ENCODE measurements around the gene UBE2U.

DNA sequence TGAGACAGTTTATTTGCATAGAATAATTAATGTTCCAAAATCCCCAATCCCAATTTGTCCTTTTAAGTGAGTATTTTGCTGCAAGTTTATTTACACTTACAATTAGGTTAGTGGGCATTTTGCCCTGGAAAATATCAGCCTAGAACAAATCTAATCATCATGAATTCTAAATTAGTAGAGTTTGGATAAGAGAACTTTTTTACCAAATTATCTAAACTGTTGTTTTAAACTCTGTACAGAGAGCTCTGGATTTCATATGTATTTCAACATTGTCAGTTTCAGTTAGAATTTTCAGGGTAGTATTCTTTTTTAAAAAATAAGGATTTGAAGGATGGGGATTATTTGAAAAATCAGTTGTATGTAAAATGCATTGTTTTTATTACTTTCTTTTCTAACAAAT is 27.8 kb upstream of the UBE2U start:
- TF ChIP-seq EP300 (IDR thresholded peaks at IDR 0.05) (no peak), POLR2AphosphoS5 (IDR thresholded peaks at IDR 0.05) (no peak), POLR2A (IDR thresholded peaks at IDR 0.05) (no peak)
- TF ChIP-seq, protein P1, sequence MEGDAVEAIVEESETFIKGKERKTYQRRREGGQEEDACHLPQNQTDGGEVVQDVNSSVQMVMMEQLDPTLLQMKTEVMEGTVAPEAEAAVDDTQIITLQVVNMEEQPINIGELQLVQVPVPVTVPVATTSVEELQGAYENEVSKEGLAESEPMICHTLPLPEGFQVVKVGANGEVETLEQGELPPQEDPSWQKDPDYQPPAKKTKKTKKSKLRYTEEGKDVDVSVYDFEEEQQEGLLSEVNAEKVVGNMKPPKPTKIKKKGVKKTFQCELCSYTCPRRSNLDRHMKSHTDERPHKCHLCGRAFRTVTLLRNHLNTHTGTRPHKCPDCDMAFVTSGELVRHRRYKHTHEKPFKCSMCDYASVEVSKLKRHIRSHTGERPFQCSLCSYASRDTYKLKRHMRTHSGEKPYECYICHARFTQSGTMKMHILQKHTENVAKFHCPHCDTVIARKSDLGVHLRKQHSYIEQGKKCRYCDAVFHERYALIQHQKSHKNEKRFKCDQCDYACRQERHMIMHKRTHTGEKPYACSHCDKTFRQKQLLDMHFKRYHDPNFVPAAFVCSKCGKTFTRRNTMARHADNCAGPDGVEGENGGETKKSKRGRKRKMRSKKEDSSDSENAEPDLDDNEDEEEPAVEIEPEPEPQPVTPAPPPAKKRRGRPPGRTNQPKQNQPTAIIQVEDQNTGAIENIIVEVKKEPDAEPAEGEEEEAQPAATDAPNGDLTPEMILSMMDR (IDR thresholded peaks at IDR 0.05) = no peak
